CD4-positive, alpha-beta T cell (primary cell): Measurements from ENCODE around the gene URI1. TPM values are rescaled to one million over a fixed set of nuclear protein-coding genes. Genes with fewer than 3 reads are reported as not detected.
"Not testable (repeated sequence)": the region's sequence is repeated elsewhere in the genome, so short reads cannot be mapped to it uniquely, and the experiment has no call there.

ENCODE experiments used
- ATAC-seq: fragments of 200-7000 bp; cut with Tn5 transposase; one replicate; pipeline ENCODE4 v1.10.0; 2022; ENCODE audit warnings: mild to moderate bottlenecking; ENCODE audit not compliant: poor library complexity
- CTCF ChIA-PET: fragments of 350-600 bp; sonication (Branson Sonifier 250); formaldehyde crosslinking; loops from one replicate; lab custom pipeline; 2021; ENCODE audit warnings: antibody characterized with exemption, inconsistent platforms; lab: Charles Lee
- POLR2A ChIA-PET: fragments of 350-600 bp; sonication (Branson Sonifier 250); formaldehyde crosslinking; loops from one replicate; lab custom pipeline; 2021; ENCODE audit warnings: antibody characterized with exemption, inconsistent platforms; lab: Charles Lee
- DNase-seq, 14 experiments: peaks; one replicate each; pipeline ENCODE4 v3.0.0-alpha.2; 2013 to 2020; ENCODE audit warnings: mixed read lengths in 2 of 14
- H3K27ac ChIP-seq, 2 donors: one replicate each; pipeline versions ENCODE4 v1.5.1 to v1.7.0; 2013; ENCODE audit warnings: low read length in 2 of 2, low read depth in 1 of 2, mild to moderate bottlenecking in 1 of 2
- H3K27me3 ChIP-seq, 2 experiments: 1 replicate in 1 of 2; 2 replicates in 1 of 2; pipeline versions ENCODE4 v1.6.1 to v1.7.0; 2013; ENCODE audit warnings: low read length in 2 of 2, control low read depth in 1 of 2, mild to moderate bottlenecking in 1 of 2, moderate library complexity in 1 of 2; ENCODE audit not compliant: insufficient read depth in 2 of 2, control insufficient read depth in 1 of 2
- H3K36me3 ChIP-seq: one replicate; pipeline ENCODE4 v1.6.1; 2013; ENCODE audit warnings: low read length, control low read depth; ENCODE audit not compliant: insufficient read depth
- H3K4me1 ChIP-seq: one replicate; pipeline ENCODE4 v1.6.1; 2013; ENCODE audit warnings: low read length, control low read depth; ENCODE audit not compliant: insufficient read depth
- H3K4me3 ChIP-seq: one replicate; pipeline ENCODE4 v1.5.1; 2013; ENCODE audit warnings: mild to moderate bottlenecking, low read length, moderate library complexity
- H3K9me3 ChIP-seq, 2 experiments: 1 replicate in 1 of 2; 2 replicates in 1 of 2; pipeline versions ENCODE4 v1.6.1 to v1.7.0; 2013; ENCODE audit warnings: low read length in 2 of 2, mild to moderate bottlenecking in 2 of 2, control low read depth in 1 of 2, moderate library complexity in 1 of 2; ENCODE audit not compliant: control insufficient read depth in 1 of 2, insufficient read depth in 1 of 2
- H3K27ac Mint-ChIP-seq: one replicate; pipeline ENCODE4 v1.8.0; 2020; ENCODE audit warnings: mixed read lengths
- H3K27me3 Mint-ChIP-seq: one replicate; pipeline ENCODE4 v1.8.0; 2021; ENCODE audit warnings: mixed read lengths
- H3K36me3 Mint-ChIP-seq: one replicate; pipeline ENCODE4 v1.8.0; 2021; ENCODE audit warnings: low read depth, mixed read lengths
- H3K4me1 Mint-ChIP-seq: one replicate; pipeline ENCODE4 v1.8.0; 2021; ENCODE audit warnings: low read depth, mixed read lengths
- H3K4me3 Mint-ChIP-seq: one replicate; pipeline ENCODE4 v1.8.0; 2020; ENCODE audit warnings: mild to moderate bottlenecking, mixed read lengths
- H3K9me3 Mint-ChIP-seq: one replicate; pipeline ENCODE4 v1.8.0; 2020; ENCODE audit warnings: mixed read lengths
- intact Hi-C, 2 experiments: fragments of 100-400 bp; cut with DNase I in 1 of 2; cut with micrococcal nuclease in 1 of 2; formaldehyde crosslinking; loops; one replicate each; pipeline versions ENCODE4 v1.15.1 to v1.9.0; 2023 to 2025; cut with DNase I, micrococcal nuclease
- total RNA-seq, 174 experiments: library from RNA in 2 of 174; stranded (reverse) in 2 of 174; gene quantifications; one replicate each; pipeline ENCODE4 v1.2.3 and lab custom pipeline; 2021 to 2026
- TF ChIP-seq, protein P1 (sequence below): fragments of 200-600 bp; IDR thresholded peaks from one replicate; pipeline ENCODE4 v1.8.0; 2022; ENCODE audit warnings: antibody characterized with exemption, mild to moderate bottlenecking

The URI1 gene
- total RNA-seq, 2 experiments from 2014 or later: 50.9 to 63.6 TPM

DNA sequence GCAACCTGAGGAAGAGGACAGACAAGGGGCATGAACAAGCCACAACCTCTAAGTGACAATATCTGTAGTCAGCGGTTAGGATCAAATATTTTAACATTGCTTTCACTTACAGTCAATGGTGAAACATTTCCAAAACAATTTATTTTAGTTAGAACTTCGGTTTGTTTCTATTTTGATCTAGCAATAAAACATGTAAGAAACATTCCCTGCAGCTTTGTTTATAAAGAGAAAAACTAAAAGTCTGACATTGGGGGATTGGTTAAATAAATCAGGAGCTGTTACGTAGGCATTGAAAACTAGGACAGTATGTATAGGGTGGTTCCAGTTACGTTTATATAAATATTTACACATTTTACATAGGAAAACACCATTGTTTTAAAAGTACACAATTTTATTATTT lies 3.4 kb downstream of the URI1 start:
- H3K36me3 ChIP-seq: no peaks in the 10 kb centered on the region
- Mint-ChIP-seq H3K27ac (peak overlapping the region; percentile 47), H3K9me3 (no peaks in the 10 kb centered on the region), H3K27me3 (no peaks in the 10 kb centered on the region), H3K36me3 (peaks cover 31% of the 10 kb centered on the region), H3K4me3 (peak overlapping the region; percentile 70), H3K4me1 (peaks cover 74% of the 10 kb centered on the region)
- H3K4me1 ChIP-seq: peaks cover 27% of the 10 kb centered on the region
- H3K27ac ChIP-seq: no peak overlapping the region
- no peak overlapping the region for H3K4me3 ChIP-seq
- peaks cover 0 to 4% of the 10 kb centered on the region in 2 experiments for H3K9me3 ChIP-seq
- H3K27me3 ChIP-seq: no peaks in the 10 kb centered on the region
- DNase-seq: peak in 1 of 14 experiments; percentile 12
- POLR2A ChIA-PET: interaction anchor here (1.1 to 1.4 kb wide), 3 partner anchors 232 to 340 kb away, joined by 3 to 7 read pairs (median 6); partner anchors contain the start of gene POP4
- ATAC-seq: no peak
- intact Hi-C loops: loop anchor here in 1 of 2 experiments (10.0 kb wide), 2 partner anchors 101 to 731 kb away; partner anchors contain the start of gene UQCRFS1
- TF ChIP-seq, protein P1, sequence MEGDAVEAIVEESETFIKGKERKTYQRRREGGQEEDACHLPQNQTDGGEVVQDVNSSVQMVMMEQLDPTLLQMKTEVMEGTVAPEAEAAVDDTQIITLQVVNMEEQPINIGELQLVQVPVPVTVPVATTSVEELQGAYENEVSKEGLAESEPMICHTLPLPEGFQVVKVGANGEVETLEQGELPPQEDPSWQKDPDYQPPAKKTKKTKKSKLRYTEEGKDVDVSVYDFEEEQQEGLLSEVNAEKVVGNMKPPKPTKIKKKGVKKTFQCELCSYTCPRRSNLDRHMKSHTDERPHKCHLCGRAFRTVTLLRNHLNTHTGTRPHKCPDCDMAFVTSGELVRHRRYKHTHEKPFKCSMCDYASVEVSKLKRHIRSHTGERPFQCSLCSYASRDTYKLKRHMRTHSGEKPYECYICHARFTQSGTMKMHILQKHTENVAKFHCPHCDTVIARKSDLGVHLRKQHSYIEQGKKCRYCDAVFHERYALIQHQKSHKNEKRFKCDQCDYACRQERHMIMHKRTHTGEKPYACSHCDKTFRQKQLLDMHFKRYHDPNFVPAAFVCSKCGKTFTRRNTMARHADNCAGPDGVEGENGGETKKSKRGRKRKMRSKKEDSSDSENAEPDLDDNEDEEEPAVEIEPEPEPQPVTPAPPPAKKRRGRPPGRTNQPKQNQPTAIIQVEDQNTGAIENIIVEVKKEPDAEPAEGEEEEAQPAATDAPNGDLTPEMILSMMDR: no peak
- CTCF ChIA-PET: interaction anchor here (0.6 to 1.2 kb wide), 4 partner anchors 10 to 186 kb away, joined by 3 to 4 read pairs (median 3); no protein-coding TSS in a partner anchor

DNA sequence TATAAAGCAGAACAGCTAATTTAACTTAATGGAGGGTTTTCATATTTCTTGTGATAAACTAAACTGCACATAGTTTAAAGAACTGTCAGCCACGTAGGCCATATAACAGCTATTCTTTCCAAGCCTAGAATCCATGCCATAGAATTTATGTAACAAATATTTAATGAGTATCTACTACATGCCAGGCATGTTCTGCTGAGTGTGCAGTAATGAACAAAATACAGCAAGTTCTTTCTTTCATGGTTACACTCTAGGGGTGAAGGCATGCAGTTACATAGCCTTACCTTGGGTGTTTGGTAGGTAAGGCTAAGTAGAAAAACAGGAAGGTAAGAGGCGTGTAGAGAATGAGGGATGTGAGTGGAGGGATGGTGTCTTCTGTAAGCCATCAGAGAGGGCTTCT lies 4.6 kb downstream of the URI1 start:
- Histone ChIP-seq H3K9me3 (peaks cover 0 to 4% of the 10 kb centered on the region in 2 experiments), H3K4me3 (no peak overlapping the region), H3K27ac (no peak overlapping the region), H3K27me3 (no peaks in the 10 kb centered on the region), H3K36me3 (peaks cover 7% of the 10 kb centered on the region), H3K4me1 (peaks cover 22% of the 10 kb centered on the region)
- no peaks in the 10 kb centered on the region for H3K9me3 Mint-ChIP-seq
- POLR2A ChIA-PET: interaction anchor here (1.3 to 1.4 kb wide), 2 partner anchors 233 to 274 kb away, joined by 3 to 7 read pairs; no protein-coding TSS in a partner anchor
- no peak for DNase-seq
- peaks cover 74% of the 10 kb centered on the region for H3K4me1 Mint-ChIP-seq
- CTCF ChIA-PET: no interaction called here
- H3K4me3 Mint-ChIP-seq: peak overlapping the region; percentile 1
- ATAC-seq: no peak
- H3K27me3 Mint-ChIP-seq: no peaks in the 10 kb centered on the region
- TF ChIP-seq, protein P1: no peak
- intact Hi-C loops: loop anchor here in 1 of 2 experiments (10.0 kb wide), 2 partner anchors 102 to 732 kb away; partner anchors contain the start of gene UQCRFS1
- peaks cover 41% of the 10 kb centered on the region for H3K36me3 Mint-ChIP-seq
- H3K27ac Mint-ChIP-seq: peak overlapping the region; percentile 9

DNA sequence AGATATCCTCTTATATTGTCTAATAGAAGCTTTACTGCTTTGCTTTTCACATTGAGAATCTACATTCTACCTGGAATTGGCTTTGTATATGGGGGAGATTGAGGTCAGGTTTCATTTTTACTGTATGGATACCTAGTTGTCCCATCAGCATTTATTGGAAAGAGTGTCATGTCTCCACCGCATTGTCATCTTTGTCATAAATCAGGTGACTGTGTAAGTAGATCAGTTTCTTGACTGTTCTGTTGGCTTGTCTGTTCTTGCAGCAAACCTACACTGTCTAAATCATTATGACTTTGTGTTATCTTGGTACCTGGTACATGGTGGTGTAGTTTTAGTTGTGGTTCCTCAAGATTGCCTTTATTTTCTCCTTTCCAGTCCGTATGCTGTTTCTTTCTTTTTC lies 5.8 kb downstream of the URI1 start:
- Histone ChIP-seq H3K4me3 (no peak overlapping the region), H3K27ac (no peak overlapping the region), H3K36me3 (peaks cover 7% of the 10 kb centered on the region), H3K27me3 (no peaks in the 10 kb centered on the region), H3K9me3 (peaks cover 0 to 4% of the 10 kb centered on the region in 2 experiments), H3K4me1 (peaks cover 21% of the 10 kb centered on the region)
- ATAC-seq (no peak), DNase-seq (no peak)
- Mint-ChIP-seq H3K4me1 (peaks cover 80% of the 10 kb centered on the region), H3K4me3 (no peak overlapping the region), H3K9me3 (no peaks in the 10 kb centered on the region), H3K27ac (peak overlapping the region; percentile 58), H3K27me3 (no peaks in the 10 kb centered on the region), H3K36me3 (peaks cover 44% of the 10 kb centered on the region)
- ChIA-PET CTCF (no interaction called here), POLR2A (no interaction called here)
- intact Hi-C loops: loop anchor here in 1 of 2 experiments (10.0 kb wide), 2 partner anchors 103 to 733 kb away; partner anchors contain the start of gene UQCRFS1
- TF ChIP-seq, protein P1: no peak

DNA sequence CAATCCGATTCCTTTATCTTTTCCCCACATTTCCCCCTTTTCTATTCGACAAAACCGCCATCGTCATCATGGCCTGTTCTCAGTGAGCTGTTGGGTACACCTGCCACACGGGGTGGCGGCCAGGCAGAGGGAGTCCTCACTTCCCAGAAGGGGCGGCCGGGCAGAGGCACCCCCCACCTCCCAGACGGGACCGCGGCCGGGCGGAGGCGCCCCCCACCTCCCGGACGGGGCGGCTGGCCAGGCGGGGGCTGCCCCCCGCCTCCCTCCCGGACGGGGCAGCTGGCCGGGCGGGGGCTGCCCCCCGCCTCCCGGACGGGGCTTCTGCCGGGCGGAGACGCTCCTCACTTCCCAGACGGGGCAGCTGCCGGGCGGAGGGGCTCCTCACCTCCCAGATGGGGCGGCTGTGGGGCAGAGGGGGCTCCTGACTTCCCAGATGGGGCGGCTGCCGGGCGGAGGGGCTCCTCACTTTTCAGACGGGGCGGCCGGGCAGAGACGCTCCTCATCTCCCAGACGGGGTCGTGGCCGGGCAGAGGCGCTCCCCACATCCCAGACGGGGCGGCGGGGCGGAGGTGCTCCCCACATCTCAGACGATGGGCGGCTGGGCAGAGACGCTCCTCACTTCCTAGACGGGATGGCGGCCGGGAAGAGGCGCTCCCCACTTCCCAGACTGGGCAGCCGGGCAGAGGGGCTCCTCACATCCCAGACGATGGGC lies 6.9 kb downstream of the URI1 start:
- CTCF ChIA-PET, H3K27ac ChIP-seq, H3K27me3 Mint-ChIP-seq, H3K9me3 ChIP-seq, H3K36me3 ChIP-seq, H3K4me3 Mint-ChIP-seq, DNase-seq, H3K4me3 ChIP-seq, POLR2A ChIA-PET, H3K27me3 ChIP-seq, H3K9me3 Mint-ChIP-seq, H3K27ac Mint-ChIP-seq, ATAC-seq: not testable (repeated sequence)
- peaks cover 79% of the 10 kb centered on the region for H3K4me1 Mint-ChIP-seq
- H3K4me1 ChIP-seq: peaks cover 13% of the 10 kb centered on the region
- intact Hi-C loops: loop anchor here in 1 of 2 experiments (10.0 kb wide), 2 partner anchors 104 to 734 kb away; partner anchors contain the start of gene UQCRFS1
- peaks cover 51% of the 10 kb centered on the region for H3K36me3 Mint-ChIP-seq
